ENCODE measurements around the gene ZNF90.

ZNF90 gene

GRCh38 chr19:20039203-20039723, 38.5 kb upstream of the ZNF90 start, which contains the start of gene ZNF682 (continued):
- TF ChIP-seq ZNF148 (tag by site-specific recombination; IDR thresholded peaks at IDR 0.05; ENCODE audit: borderline replicate concordance) (no peak), ZFP41 (tag by site-specific recombination; IDR thresholded peaks at IDR 0.05; ENCODE audit: borderline replicate concordance) (no peak), ZNF24 (tag by site-specific recombination; IDR thresholded peaks at IDR 0.05) (no peak), ZNF558 (tag by site-specific recombination; IDR thresholded peaks at IDR 0.05) (no peak), ZNF214 (tag by site-specific recombination; IDR thresholded peaks at IDR 0.05; ENCODE audit: borderline replicate concordance) (no peak), HOXA7 (CRISPR knock-in tag; IDR thresholded peaks at IDR 0.05; ENCODE audit: borderline replicate concordance) (no peak), ZNF362 (tag by site-specific recombination; IDR thresholded peaks at IDR 0.05) (no peak), ZNF18 (tag by site-specific recombination; IDR thresholded peaks at IDR 0.05) (no peak), ZNF239 (tag by site-specific recombination; IDR thresholded peaks at IDR 0.05) (no peak), ZNF529 (tag by site-specific recombination; IDR thresholded peaks at IDR 0.05; ENCODE audit: insufficient replicate concordance) (no peak), PRDM1 (tag by site-specific recombination; IDR thresholded peaks at IDR 0.05) (no peak), ZNF175 (tag by site-specific recombination; IDR thresholded peaks at IDR 0.05) (no peak), SCRT1 (tag by site-specific recombination; IDR thresholded peaks at IDR 0.05; ENCODE audit: borderline replicate concordance) (no peak), ZBTB17 (tag by site-specific recombination; IDR thresholded peaks at IDR 0.05) (peak; percentile 65; the same call in 1 of the 2 replicates), ZNF510 (tag by site-specific recombination; IDR thresholded peaks at IDR 0.05; ENCODE audit: insufficient replicate concordance) (no peak), ZNF513 (tag by site-specific recombination; IDR thresholded peaks at IDR 0.05) (no peak), ZNF423 (tag by site-specific recombination; IDR thresholded peaks at IDR 0.05) (no peak), ZNF350 (tag by site-specific recombination; IDR thresholded peaks at IDR 0.05) (no peak), ZNF843 (tag by site-specific recombination; IDR thresholded peaks at IDR 0.05) (no peak), ZNF157 (tag by site-specific recombination; IDR thresholded peaks at IDR 0.05) (no peak), ZNF223 (tag by site-specific recombination; IDR thresholded peaks at IDR 0.05) (no peak), ZBTB20 (tag by site-specific recombination; IDR thresholded peaks at IDR 0.05) (peak; percentile 43; the same call in 1 of the 2 replicates), ZNF354C (tag by site-specific recombination; IDR thresholded peaks at IDR 0.05; ENCODE audit: borderline replicate concordance, low read depth) (no peak), HOXD13 (CRISPR knock-in tag; IDR thresholded peaks at IDR 0.05; ENCODE audit: borderline replicate concordance) (no peak), ZNF654 (tag by site-specific recombination; IDR thresholded peaks at IDR 0.05; ENCODE audit: low read depth) (no peak), SP2 (tag by site-specific recombination; IDR thresholded peaks at IDR 0.05) (peak; percentile 92), GFI1B (tag by site-specific recombination; IDR thresholded peaks at IDR 0.05) (no peak), REST (tag by site-specific recombination; IDR thresholded peaks at IDR 0.05) (no peak), ZNF747 (tag by site-specific recombination; IDR thresholded peaks at IDR 0.05) (no peak), ZNF561 (tag by site-specific recombination; IDR thresholded peaks at IDR 0.05; ENCODE audit: borderline replicate concordance) (no peak)

Data from HEK293 (cell line).